ENCODE data around the gene G6PD. TPM values are rescaled to one million over a fixed set of nuclear protein-coding genes. Genes with fewer than 3 reads are reported as not detected.

G6PD gene
- polyA plus RNA-seq, 3 donors = 39.2 to 46.8 (median 40.5) TPM

GRCh38 chrX:154526901-154527675, 19.6 kb downstream of the G6PD start:
- peak in 10 of 11 donors; percentile 41 to 78 (median 62) for DNase-seq (ENCODE audit: extremely low read depth in 1 of 11, low read depth in 9 of 11, low spot score in 4 of 11)

- DNase-seq (ENCODE audit: extremely low read depth in 1 of 11, low read depth in 9 of 11, low spot score in 4 of 11) = no peak
These were observed 20.8 kb downstream of the G6PD start for GRCh38 chrX:154525606-154526490.

- no peak for DNase-seq (ENCODE audit: extremely low read depth in 1 of 11, low read depth in 9 of 11, low spot score in 4 of 11)
These were observed 27.3 kb downstream of the G6PD start for GRCh38 chrX:154519389-154519788.

GRCh38 chrX:154517101-154517781, 29.4 kb downstream of the G6PD start:
- peak in 1 of 11 donors; percentile 12 for DNase-seq (ENCODE audit: extremely low read depth in 1 of 11, low read depth in 9 of 11, low spot score in 4 of 11)

GRCh38 chrX:154516656-154517100, 30.0 kb downstream of the G6PD start:
- DNase-seq (ENCODE audit: extremely low read depth in 1 of 11, low read depth in 9 of 11, low spot score in 4 of 11) = peak in 10 of 11 donors; percentile 41 to 75 (median 50)

GRCh38 chrX:154515966-154516655, 30.5 kb downstream of the G6PD start, which contains the start of gene FAM3A:
Gene FAM3A (minus strand): TSS chrX:154516232. CDS start chrX:154515772, 460 bp downstream.
- DNase-seq (ENCODE audit: extremely low read depth in 1 of 11, low read depth in 9 of 11, low spot score in 4 of 11) = peak in 10 of 11 donors; percentile 57 to 85 (median 80)

GRCh38 chrX:154515090-154515965, 31.3 kb downstream of the G6PD start:
- DNase-seq (ENCODE audit: extremely low read depth in 1 of 11, low read depth in 9 of 11, low spot score in 4 of 11) = no peak

- no peak for DNase-seq (ENCODE audit: extremely low read depth in 1 of 11, low read depth in 9 of 11, low spot score in 4 of 11)
These were observed 32.9 kb downstream of the G6PD start for GRCh38 chrX:154513716-154514115.

GRCh38 chrX:154512879-154513553, 33.6 kb downstream of the G6PD start:
- DNase-seq (ENCODE audit: extremely low read depth in 1 of 11, low read depth in 9 of 11, low spot score in 4 of 11) = no peak

- no peak for DNase-seq (ENCODE audit: extremely low read depth in 1 of 11, low read depth in 9 of 11, low spot score in 4 of 11)
These were observed 34.9 kb downstream of the G6PD start for GRCh38 chrX:154511761-154512160.

- DNase-seq (ENCODE audit: extremely low read depth in 1 of 11, low read depth in 9 of 11, low spot score in 4 of 11) = no peak
These were observed 37.2 kb downstream of the G6PD start for GRCh38 chrX:154509455-154509854.

GRCh38 chrX:154508384-154508745, 38.3 kb downstream of the G6PD start:
- DNase-seq (ENCODE audit: extremely low read depth in 1 of 11, low read depth in 9 of 11, low spot score in 4 of 11) = no peak

GRCh38 chrX:154507673-154508383, 38.8 kb downstream of the G6PD start:
- DNase-seq (ENCODE audit: extremely low read depth in 1 of 11, low read depth in 9 of 11, low spot score in 4 of 11) = no peak

GRCh38 chrX:154506483-154507332, 39.9 kb downstream of the G6PD start:
- DNase-seq (ENCODE audit: extremely low read depth in 1 of 11, low read depth in 9 of 11, low spot score in 4 of 11) = no peak

- no peak for DNase-seq (ENCODE audit: extremely low read depth in 1 of 11, low read depth in 9 of 11, low spot score in 4 of 11)
These were observed 40.9 kb downstream of the G6PD start for GRCh38 chrX:154505734-154506133.

GRCh38 chrX:154502989-154503388, 43.7 kb downstream of the G6PD start:
- no peak for DNase-seq (ENCODE audit: extremely low read depth in 1 of 11, low read depth in 9 of 11, low spot score in 4 of 11)

All from renal cortex interstitium (tissue), 11 donors.